Skin epidermis (tissue), 12 donors: Measurements from ENCODE around the gene FSTL4.

Experiments used
- H3K27ac ChIP-seq, 21 experiments: fragments of 200-600 bp; sonication (generic) in 11 of 21; one replicate each; pipeline ENCODE4 v1.5.0; 2020; ENCODE audit warnings: mild to moderate bottlenecking in 3 of 21, inconsistent platforms in 2 of 21, moderate library complexity in 2 of 21
- H3K4me3 ChIP-seq, 7 experiments: fragments of 200-600 bp; sonication (generic) in 2 of 7; one replicate each; pipeline ENCODE4 v1.5.0; 2020; ENCODE audit warnings: inconsistent platforms in 2 of 7, mild to moderate bottlenecking in 2 of 7, moderate library complexity in 1 of 7

FSTL4 gene

GRCh38 chr5:133340822-133341221, 271.5 kb downstream of the FSTL4 start:
- no peak overlapping the region for H3K27ac ChIP-seq
- no peak overlapping the region for H3K4me3 ChIP-seq

GRCh38 chr5:133340002-133340755, 272.2 kb downstream of the FSTL4 start:
- no peak overlapping the region for H3K27ac ChIP-seq
- no peak overlapping the region for H3K4me3 ChIP-seq

GRCh38 chr5:133338504-133339355, 273.6 kb downstream of the FSTL4 start:
- H3K4me3 ChIP-seq, result no peak overlapping the region
- H3K27ac ChIP-seq, result no peak overlapping the region

GRCh38 chr5:133337795-133338445, 274.4 kb downstream of the FSTL4 start:
- no peak overlapping the region for H3K4me3 ChIP-seq
- no peak overlapping the region for H3K27ac ChIP-seq

GRCh38 chr5:133336969-133337410, 275.4 kb downstream of the FSTL4 start:
- H3K4me3 ChIP-seq, result no peak overlapping the region
- no peak overlapping the region for H3K27ac ChIP-seq

- no peak overlapping the region for H3K27ac ChIP-seq
- no peak overlapping the region for H3K4me3 ChIP-seq
Measured at GRCh38 chr5:133336121-133336968, 276.0 kb downstream of the FSTL4 start.

DNA sequence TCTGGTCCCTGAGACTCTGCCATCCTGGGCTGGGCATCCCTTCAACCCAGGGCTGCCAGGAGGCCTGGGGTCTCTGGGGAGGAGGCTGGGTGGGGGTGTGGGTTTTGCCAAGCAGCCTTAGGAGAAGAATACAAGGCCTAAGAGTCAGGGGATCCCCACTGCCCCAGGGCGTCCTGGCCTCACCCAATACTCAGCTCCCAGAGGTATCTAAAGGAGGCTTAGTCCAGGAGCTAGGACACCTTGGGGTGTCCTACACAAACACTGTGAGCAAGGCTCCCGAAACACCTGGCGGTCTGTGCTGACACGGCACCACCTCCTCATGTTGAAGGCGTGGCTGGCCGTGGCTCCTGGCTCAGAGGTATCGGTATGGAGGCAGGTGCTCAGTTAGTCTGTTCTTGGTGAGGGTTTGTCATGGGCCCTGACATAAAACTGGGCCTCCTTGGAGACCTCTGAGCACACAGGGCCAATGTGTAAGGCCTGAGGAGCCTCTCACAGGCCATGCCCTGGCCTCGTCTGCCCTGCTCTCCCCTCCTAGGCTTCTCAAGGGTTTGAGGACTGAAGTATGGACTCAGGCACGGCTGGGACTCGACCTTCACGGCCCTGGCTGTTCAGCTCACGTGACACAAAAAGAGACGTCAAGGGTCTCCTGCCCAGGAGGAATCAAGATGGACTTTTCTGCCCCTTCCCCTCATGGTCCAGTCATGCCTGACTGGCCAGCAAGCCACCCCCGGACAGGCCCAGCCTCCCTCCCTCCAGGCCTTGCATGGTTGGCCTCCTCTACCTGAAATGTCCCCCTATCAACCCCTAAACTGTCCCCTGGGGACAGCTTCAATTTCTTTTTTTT, 277.3 kb downstream of the FSTL4 start:
- Histone ChIP-seq H3K4me3 (no peak overlapping the region), H3K27ac (no peak overlapping the region)

- Histone ChIP-seq H3K4me3 (no peak overlapping the region), H3K27ac (no peak overlapping the region)
Measured at GRCh38 chr5:133333326-133334150, 278.8 kb downstream of the FSTL4 start.

- H3K4me3 ChIP-seq, result no peak overlapping the region
- H3K27ac ChIP-seq, result no peak overlapping the region
Measured at GRCh38 chr5:133332439-133333024, 279.8 kb downstream of the FSTL4 start.

DNA sequence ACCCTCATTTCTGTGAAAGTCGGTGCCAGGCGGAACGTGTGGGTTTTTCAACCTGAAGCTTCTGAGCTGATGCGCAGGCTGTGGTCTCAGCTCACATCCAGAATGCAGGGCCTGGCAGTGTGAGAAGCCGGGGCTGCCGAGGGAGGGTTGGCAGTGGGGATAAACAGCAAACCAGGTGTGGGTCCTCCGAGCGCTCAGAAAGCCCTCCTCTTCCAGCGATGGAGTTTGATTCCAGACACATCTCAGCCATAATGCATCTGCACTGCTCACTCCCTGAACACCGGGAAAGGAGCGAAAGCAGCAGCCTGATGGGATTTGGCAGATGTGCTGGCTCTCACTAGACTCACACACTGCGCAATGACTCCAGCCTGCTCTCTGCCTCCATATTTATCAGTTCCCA, 280.4 kb downstream of the FSTL4 start:
- H3K4me3 ChIP-seq, result no peak overlapping the region

DNA sequence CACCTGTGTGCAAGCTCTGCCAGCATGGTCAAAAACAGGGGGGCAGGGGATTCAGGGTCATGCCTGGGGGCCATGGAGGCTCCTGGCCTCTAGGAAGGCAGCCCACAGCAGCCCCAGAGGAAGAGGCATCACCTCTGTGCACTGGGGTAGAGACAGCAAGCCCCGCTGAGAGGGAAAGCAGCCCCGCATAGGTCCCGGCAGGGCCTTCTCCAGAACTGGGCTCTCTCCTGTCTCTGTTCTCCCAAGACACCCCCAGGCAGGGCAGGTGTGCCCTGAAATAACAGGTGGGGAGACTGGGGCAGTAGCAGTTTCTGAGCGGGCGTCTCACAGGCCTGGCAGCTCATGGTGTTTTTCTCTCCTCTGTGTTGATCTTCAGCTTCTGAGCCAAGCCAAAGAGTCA, 281.4 kb downstream of the FSTL4 start:
- no peak overlapping the region for H3K4me3 ChIP-seq
- no peak overlapping the region for H3K27ac ChIP-seq

More for the DNA sequence above, 280.4 kb downstream of the FSTL4 start:
- H3K27ac ChIP-seq, result no peak overlapping the region

DNA sequence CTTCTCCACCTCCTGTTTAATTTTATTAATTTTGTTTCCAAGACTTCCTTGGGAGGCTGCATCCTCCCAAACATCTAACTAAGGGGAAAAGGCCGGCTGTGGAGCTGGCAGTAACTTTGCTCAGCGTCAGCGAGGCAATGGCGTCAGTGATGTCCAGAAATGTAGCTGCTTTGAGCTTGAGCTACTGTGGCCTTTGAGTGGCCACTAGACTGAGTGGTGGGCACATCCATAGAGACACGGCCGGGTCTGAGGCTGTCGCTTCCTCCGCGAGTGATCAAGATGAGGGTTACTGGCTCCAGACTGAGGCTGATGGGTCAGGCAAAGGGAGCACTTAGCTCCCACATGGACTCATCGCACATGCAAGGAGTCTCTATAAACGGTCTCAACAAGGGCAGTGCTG, 283.5 kb downstream of the FSTL4 start:
- Histone ChIP-seq H3K27ac (no peak overlapping the region), H3K4me3 (no peak overlapping the region)

GRCh38 chr5:133327946-133328401, 284.4 kb downstream of the FSTL4 start:
- Histone ChIP-seq H3K4me3 (no peak overlapping the region), H3K27ac (no peak overlapping the region)

GRCh38 chr5:133326361-133326760, 286.0 kb downstream of the FSTL4 start:
- Histone ChIP-seq H3K27ac (no peak overlapping the region), H3K4me3 (no peak overlapping the region)

DNA sequence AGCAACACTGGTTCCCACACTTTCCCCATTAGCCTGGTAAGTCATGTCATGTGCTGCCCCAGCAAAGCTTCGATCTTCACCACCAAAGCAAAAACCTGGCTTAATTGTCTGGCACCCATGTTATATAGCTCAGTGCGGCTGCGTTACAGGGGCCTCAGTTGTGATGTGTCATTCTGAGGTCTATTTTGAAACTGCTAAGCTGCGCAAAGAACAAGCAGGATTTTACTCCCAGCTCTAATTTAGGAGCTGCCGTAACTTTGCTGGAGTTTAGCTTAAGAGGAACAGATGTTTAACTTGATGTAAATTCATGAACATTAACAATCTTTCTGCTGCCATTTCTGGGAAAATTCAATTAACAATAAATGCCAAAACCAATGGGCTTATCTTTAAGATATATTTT, 286.5 kb downstream of the FSTL4 start:
- no peak overlapping the region for H3K4me3 ChIP-seq
- H3K27ac ChIP-seq, result no peak overlapping the region

DNA sequence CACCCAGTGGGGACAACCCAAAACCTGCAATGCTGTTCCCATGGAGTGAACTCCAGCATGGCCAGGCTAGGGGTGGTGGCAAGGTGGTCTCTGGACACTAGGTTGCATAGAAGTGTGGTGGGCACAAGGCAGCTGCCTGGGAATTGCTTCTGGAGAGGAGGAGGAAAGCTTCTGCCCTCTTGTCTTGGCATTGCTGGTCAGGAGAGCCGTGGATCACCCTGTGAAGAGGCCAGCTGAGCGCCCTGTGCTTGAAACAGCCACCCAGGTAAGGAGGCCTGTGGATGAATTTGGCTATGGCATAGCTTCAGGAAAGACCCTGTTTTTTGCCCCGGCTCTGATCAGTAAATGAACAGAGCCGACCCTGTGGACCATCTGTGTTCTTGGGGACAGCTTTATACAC, 287.4 kb downstream of the FSTL4 start:
- Histone ChIP-seq H3K27ac (no peak overlapping the region), H3K4me3 (no peak overlapping the region)
